ENCODE data around the gene CNTN4. TPM values are rescaled to one million over a fixed set of nuclear protein-coding genes. Genes with fewer than 3 reads are reported as not detected.

CNTN4 gene
- total and polyA plus RNA-seq, 4 donors: 15.8 to 228 (median 41.2) TPM

- Histone ChIP-seq H3K27me3 (ENCODE audit: control insufficient read depth in 1 of 2, insufficient read depth in 2 of 2, low read length in 1 of 2) (no peaks in the 10 kb centered on the region), H3K36me3 (ENCODE audit: control insufficient read depth in 1 of 2, insufficient read depth in 2 of 2, low read length in 1 of 2) (no peaks in the 10 kb centered on the region), H3K4me1 (ENCODE audit: control insufficient read depth in 1 of 2, insufficient read depth in 2 of 2, low read length in 2 of 2) (no peaks in the 10 kb centered on the region), H3K27ac (ENCODE audit: low read depth in 1 of 2, low read length in 2 of 2) (no peak overlapping the region), H3K4me3 (ENCODE audit: low read length in 2 of 2) (no peak overlapping the region), H3K9me3 (ENCODE audit: control insufficient read depth, low read length) (no peaks in the 10 kb centered on the region)
- WGBS, 2 donors: 79 to 85% methylated on average over 5 of the region's 5 CpGs
- DNase-seq (no peak), ATAC-seq (ENCODE audit: low FRiP score) (no peak)
- intact Hi-C loops (cut with DNase I): no loop called here
Observed at GRCh38 chr3:3071136-3071535, 972.5 kb downstream of the CNTN4 start.

DNA sequence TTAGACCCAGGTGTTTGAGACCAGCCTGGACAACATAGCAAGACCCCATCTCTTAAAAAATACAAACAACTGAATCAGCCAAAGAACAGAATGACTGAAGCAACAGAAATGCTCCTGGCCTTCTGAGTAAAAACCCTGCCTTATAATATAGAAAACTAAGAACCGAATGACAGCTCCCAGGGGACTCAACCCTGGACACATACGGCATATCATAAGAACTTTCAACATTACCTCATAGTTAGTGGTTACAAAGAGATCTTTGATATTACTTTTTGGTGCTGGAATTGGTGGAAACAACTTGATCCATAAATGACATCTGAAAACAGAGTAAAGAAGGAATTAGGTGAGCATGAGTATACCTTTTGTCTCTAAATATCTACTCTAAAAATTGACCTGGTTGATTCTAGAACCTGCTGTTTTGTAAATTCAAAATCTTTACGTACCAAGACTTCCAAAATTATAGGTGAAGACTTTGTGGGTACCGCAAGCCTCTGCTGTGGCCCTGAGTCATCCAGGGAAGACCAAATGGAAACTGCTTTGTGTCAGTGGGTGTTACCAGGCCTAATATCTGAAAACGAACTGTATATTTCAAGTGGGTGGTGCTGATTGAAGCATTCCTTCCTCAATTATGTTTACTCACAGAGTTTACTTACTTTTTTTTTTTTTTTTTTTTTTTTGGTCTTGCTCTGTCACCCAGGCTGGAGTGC, 976.0 kb downstream of the CNTN4 start:
- Histone ChIP-seq H3K36me3 (ENCODE audit: control insufficient read depth in 1 of 2, insufficient read depth in 2 of 2, low read length in 1 of 2) (no peaks in the 10 kb centered on the region), H3K4me1 (ENCODE audit: control insufficient read depth in 1 of 2, insufficient read depth in 2 of 2, low read length in 2 of 2) (no peaks in the 10 kb centered on the region), H3K27ac (ENCODE audit: low read depth in 1 of 2, low read length in 2 of 2) (no peak overlapping the region), H3K9me3 (ENCODE audit: control insufficient read depth, low read length) (no peaks in the 10 kb centered on the region), H3K27me3 (ENCODE audit: control insufficient read depth in 1 of 2, insufficient read depth in 2 of 2, low read length in 1 of 2) (no peaks in the 10 kb centered on the region), H3K4me3 (ENCODE audit: low read length in 2 of 2) (no peak overlapping the region)
- WGBS, 2 donors: 59 to 62% methylated on average over 5 of the region's 5 CpGs
- intact Hi-C loops (cut with DNase I): no loop called here
- ATAC-seq (ENCODE audit: low FRiP score) (no peak), DNase-seq (no peak)

GRCh38 chr3:3080309-3080708, 981.6 kb downstream of the CNTN4 start:
- Histone ChIP-seq H3K4me3 (ENCODE audit: low read length in 2 of 2) (no peak overlapping the region), H3K9me3 (ENCODE audit: control insufficient read depth, low read length) (no peaks in the 10 kb centered on the region), H3K36me3 (ENCODE audit: control insufficient read depth in 1 of 2, insufficient read depth in 2 of 2, low read length in 1 of 2) (no peaks in the 10 kb centered on the region), H3K4me1 (ENCODE audit: control insufficient read depth in 1 of 2, insufficient read depth in 2 of 2, low read length in 2 of 2) (no peaks in the 10 kb centered on the region), H3K27me3 (ENCODE audit: control insufficient read depth in 1 of 2, insufficient read depth in 2 of 2, low read length in 1 of 2) (no peaks in the 10 kb centered on the region), H3K27ac (ENCODE audit: low read depth in 1 of 2, low read length in 2 of 2) (no peak overlapping the region)
- intact Hi-C loops (cut with DNase I): no loop called here
- ATAC-seq (ENCODE audit: low FRiP score) (no peak), DNase-seq (no peak)
- 62 to 63% methylated on average over 5 of the region's 5 CpGs for WGBS, 2 donors

GRCh38 chr3:3081381-3082233, 982.9 kb downstream of the CNTN4 start:
- intact Hi-C loops (cut with DNase I): no loop called here

DNA sequence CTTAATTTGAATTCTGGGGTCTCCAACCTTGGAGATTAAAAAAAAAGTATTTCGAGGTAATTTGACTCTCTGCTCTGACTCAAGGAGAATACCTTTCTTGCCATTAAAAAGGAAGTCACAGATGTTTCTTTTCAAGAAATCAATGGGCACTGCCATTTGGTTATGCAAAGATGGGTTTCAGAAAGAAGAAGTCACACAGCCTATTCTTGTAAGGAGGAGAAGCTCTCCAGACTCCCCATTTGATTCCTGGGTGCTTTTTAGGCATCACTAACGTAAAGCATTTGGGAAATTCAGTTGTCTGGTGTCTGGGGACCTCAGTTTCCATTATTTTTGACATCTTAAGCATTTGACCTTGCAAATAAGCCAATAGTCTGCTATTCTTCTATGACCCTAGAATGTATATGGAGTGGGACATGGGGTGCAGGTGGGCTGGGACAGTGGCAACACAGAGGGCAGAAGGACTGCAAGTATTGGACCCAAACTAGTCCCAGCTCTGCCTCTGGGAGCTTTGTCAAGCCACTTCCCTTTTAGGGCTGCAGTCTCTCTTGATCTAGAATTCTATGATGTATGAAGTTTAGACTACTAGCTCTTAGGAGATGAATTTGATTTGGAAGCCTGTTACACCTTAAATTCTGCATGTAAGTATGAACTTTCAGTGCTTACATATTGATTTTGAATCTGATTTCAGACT, 983.7 kb downstream of the CNTN4 start:
- Histone ChIP-seq H3K9me3 (ENCODE audit: control insufficient read depth, low read length) (no peaks in the 10 kb centered on the region), H3K4me1 (ENCODE audit: control insufficient read depth in 1 of 2, insufficient read depth in 2 of 2, low read length in 2 of 2) (no peaks in the 10 kb centered on the region), H3K4me3 (ENCODE audit: low read length in 2 of 2) (no peak overlapping the region), H3K27ac (ENCODE audit: low read depth in 1 of 2, low read length in 2 of 2) (no peak overlapping the region), H3K27me3 (ENCODE audit: control insufficient read depth in 1 of 2, insufficient read depth in 2 of 2, low read length in 1 of 2) (no peaks in the 10 kb centered on the region), H3K36me3 (ENCODE audit: control insufficient read depth in 1 of 2, insufficient read depth in 2 of 2, low read length in 1 of 2) (no peaks in the 10 kb centered on the region)
- DNase-seq: no peak
- ATAC-seq (ENCODE audit: low FRiP score): no peak
- intact Hi-C loops (cut with DNase I): no loop called here
- WGBS, 2 donors: 70 to 77% methylated on average over 2 of the region's 2 CpGs

More at GRCh38 chr3:3081381-3082233, 982.9 kb downstream of the CNTN4 start:
- Histone ChIP-seq H3K4me3 (ENCODE audit: low read length in 2 of 2) (no peak overlapping the region), H3K27ac (ENCODE audit: low read depth in 1 of 2, low read length in 2 of 2) (no peak overlapping the region), H3K4me1 (ENCODE audit: control insufficient read depth in 1 of 2, insufficient read depth in 2 of 2, low read length in 2 of 2) (no peaks in the 10 kb centered on the region), H3K27me3 (ENCODE audit: control insufficient read depth in 1 of 2, insufficient read depth in 2 of 2, low read length in 1 of 2) (no peaks in the 10 kb centered on the region), H3K9me3 (ENCODE audit: control insufficient read depth, low read length) (no peaks in the 10 kb centered on the region), H3K36me3 (ENCODE audit: control insufficient read depth in 1 of 2, insufficient read depth in 2 of 2, low read length in 1 of 2) (no peaks in the 10 kb centered on the region)
- ATAC-seq (ENCODE audit: low FRiP score) (no peak), DNase-seq (no peak)
- 82% methylated on average over 9 of the region's 9 CpGs for WGBS, 2 donors

- 40 to 62% methylated on average over 3 of the region's 3 CpGs for WGBS, 2 donors
- Histone ChIP-seq H3K27ac (ENCODE audit: low read depth in 1 of 2, low read length in 2 of 2) (no peak overlapping the region), H3K4me1 (ENCODE audit: control insufficient read depth in 1 of 2, insufficient read depth in 2 of 2, low read length in 2 of 2) (no peaks in the 10 kb centered on the region), H3K36me3 (ENCODE audit: control insufficient read depth in 1 of 2, insufficient read depth in 2 of 2, low read length in 1 of 2) (no peaks in the 10 kb centered on the region), H3K9me3 (ENCODE audit: control insufficient read depth, low read length) (no peaks in the 10 kb centered on the region), H3K27me3 (ENCODE audit: control insufficient read depth in 1 of 2, insufficient read depth in 2 of 2, low read length in 1 of 2) (no peaks in the 10 kb centered on the region), H3K4me3 (ENCODE audit: low read length in 2 of 2) (no peak overlapping the region)
- no peak for DNase-seq
- intact Hi-C loops (cut with DNase I): no loop called here
- ATAC-seq (ENCODE audit: low FRiP score): no peak
Observed at GRCh38 chr3:3084890-3085289, 986.2 kb downstream of the CNTN4 start.

- 62 to 68% methylated on average over 6 of the region's 6 CpGs for WGBS, 2 donors
- Histone ChIP-seq H3K9me3 (ENCODE audit: control insufficient read depth, low read length) (no peaks in the 10 kb centered on the region), H3K27ac (ENCODE audit: low read depth in 1 of 2, low read length in 2 of 2) (no peak overlapping the region), H3K4me3 (ENCODE audit: low read length in 2 of 2) (no peak overlapping the region), H3K4me1 (ENCODE audit: control insufficient read depth in 1 of 2, insufficient read depth in 2 of 2, low read length in 2 of 2) (no peaks in the 10 kb centered on the region), H3K36me3 (ENCODE audit: control insufficient read depth in 1 of 2, insufficient read depth in 2 of 2, low read length in 1 of 2) (no peaks in the 10 kb centered on the region), H3K27me3 (ENCODE audit: control insufficient read depth in 1 of 2, insufficient read depth in 2 of 2, low read length in 1 of 2) (no peaks in the 10 kb centered on the region)
- ATAC-seq (ENCODE audit: low FRiP score): no peak
- no peak for DNase-seq
- intact Hi-C loops (cut with DNase I): no loop called here
Observed at GRCh38 chr3:3085782-3086181, 987.1 kb downstream of the CNTN4 start.

- Histone ChIP-seq H3K9me3 (ENCODE audit: control insufficient read depth, low read length) (no peaks in the 10 kb centered on the region), H3K27ac (ENCODE audit: low read depth in 1 of 2, low read length in 2 of 2) (no peak overlapping the region), H3K4me1 (ENCODE audit: control insufficient read depth in 1 of 2, insufficient read depth in 2 of 2, low read length in 2 of 2) (peaks cover 0 to 1% of the 10 kb centered on the region in 2 donors), H3K4me3 (ENCODE audit: low read length in 2 of 2) (no peak overlapping the region), H3K27me3 (ENCODE audit: control insufficient read depth in 1 of 2, insufficient read depth in 2 of 2, low read length in 1 of 2) (no peaks in the 10 kb centered on the region), H3K36me3 (ENCODE audit: control insufficient read depth in 1 of 2, insufficient read depth in 2 of 2, low read length in 1 of 2) (no peaks in the 10 kb centered on the region)
- WGBS, 2 donors: 68 to 72% methylated on average over 6 of the region's 6 CpGs
- DNase-seq (no peak), ATAC-seq (ENCODE audit: low FRiP score) (no peak)
- intact Hi-C loops (cut with DNase I): no loop called here
Observed at GRCh38 chr3:3086239-3086638, 987.6 kb downstream of the CNTN4 start.

Data from aorta (tissue), 5 donors.